Measurements from ENCODE around the gene EPAS1. TPM values are rescaled to one million over a fixed set of nuclear protein-coding genes. Genes with fewer than 3 reads are reported as not detected.

Gene EPAS1
- total and polyA plus RNA-seq, 2 of the 13 experiments (the other 11 are each of a cell fraction or from before 2014, with no cell fraction given), result 47.1 to 182 TPM

DNA sequence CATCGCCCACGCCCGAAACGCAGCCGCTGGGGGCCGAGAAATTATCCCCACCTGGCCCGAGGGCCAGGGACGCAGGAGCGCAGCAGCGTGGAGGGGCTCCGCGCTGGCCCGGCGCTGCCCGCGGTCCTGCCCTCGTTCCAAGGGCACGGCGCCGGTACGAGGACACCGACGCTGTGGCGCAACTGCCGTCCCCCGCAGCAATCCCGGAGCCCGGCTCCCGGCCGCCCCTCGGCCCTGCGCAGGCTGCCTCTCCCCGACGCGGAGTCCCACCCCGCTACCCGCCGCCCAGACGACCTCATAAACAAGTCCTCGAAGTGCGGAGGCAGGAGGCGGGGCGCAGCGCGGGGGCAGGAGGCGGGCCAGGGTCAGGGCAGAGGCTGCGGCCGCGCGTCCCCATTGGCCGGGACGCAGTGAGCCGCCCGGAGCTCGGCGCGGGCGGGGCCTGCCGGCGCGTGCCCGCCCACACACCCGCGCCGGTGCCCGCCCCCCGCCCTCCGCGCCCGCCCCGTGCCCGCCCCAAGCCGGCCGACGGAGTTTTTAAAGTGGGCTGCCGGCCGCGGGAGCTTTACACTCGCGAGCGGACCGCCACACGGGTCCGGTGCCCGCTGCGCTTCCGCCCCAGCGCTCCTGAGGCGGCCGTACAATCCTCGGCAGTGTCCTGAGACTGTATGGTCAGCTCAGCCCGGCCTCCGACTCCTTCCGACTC is at the start of gene EPAS1 (continued):
- TF ChIP-seq SOX6 (IDR thresholded peaks at IDR 0.05), result no peak
- TF ChIP-seq SOX6 (CRISPR knock-in tag; IDR thresholded peaks at IDR 0.05), result peak; percentile 28
- TF ChIP-seq, protein P1, sequence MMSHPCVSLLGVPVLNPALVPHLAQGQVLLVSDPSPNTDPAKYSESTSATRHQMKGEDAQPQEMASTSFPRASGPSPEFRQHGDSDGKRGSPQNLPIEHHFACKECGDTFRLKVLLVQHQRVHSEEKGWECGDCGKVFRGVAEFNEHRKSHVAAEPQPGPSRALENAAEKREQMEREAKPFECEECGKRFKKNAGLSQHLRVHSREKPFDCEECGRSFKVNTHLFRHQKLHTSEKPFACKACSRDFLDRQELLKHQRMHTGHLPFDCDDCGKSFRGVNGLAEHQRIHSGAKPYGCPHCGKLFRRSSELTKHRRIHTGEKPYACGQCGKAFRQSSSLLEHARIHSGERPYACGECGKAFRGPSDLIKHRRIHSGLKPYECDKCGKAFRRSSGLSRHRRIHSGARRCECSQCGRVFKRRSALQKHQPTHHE (CRISPR knock-in tag; IDR thresholded peaks at IDR 0.05; ENCODE audit: borderline replicate concordance), result no peak; the same call in 1 of the 2 replicates
- TF ChIP-seq EZH2 (conservative IDR thresholded peaks at IDR 0.05; ENCODE audit: low read depth, low read length), result no peak; the same call in 1 of the 2 replicates
- peak; percentile 86 for TF ChIP-seq HOXA3 (CRISPR knock-in tag; IDR thresholded peaks at IDR 0.05)
- no peak for TF ChIP-seq PLRG1 (conservative IDR thresholded peaks at IDR 0.05)
- TF ChIP-seq ZNF605 (CRISPR knock-in tag; IDR thresholded peaks at IDR 0.05), result no peak
- 0 out of 2 replicates have a peak, but pooled peaks have one; percentile 19 for TF ChIP-seq TOPORS (CRISPR knock-in tag; IDR thresholded peaks at IDR 0.05)
- 0 out of 2 replicates have a peak, but pooled peaks have one; percentile 24 for TF ChIP-seq MEF2D (CRISPR knock-in tag; IDR thresholded peaks at IDR 0.05)
- TF ChIP-seq, protein P2, sequence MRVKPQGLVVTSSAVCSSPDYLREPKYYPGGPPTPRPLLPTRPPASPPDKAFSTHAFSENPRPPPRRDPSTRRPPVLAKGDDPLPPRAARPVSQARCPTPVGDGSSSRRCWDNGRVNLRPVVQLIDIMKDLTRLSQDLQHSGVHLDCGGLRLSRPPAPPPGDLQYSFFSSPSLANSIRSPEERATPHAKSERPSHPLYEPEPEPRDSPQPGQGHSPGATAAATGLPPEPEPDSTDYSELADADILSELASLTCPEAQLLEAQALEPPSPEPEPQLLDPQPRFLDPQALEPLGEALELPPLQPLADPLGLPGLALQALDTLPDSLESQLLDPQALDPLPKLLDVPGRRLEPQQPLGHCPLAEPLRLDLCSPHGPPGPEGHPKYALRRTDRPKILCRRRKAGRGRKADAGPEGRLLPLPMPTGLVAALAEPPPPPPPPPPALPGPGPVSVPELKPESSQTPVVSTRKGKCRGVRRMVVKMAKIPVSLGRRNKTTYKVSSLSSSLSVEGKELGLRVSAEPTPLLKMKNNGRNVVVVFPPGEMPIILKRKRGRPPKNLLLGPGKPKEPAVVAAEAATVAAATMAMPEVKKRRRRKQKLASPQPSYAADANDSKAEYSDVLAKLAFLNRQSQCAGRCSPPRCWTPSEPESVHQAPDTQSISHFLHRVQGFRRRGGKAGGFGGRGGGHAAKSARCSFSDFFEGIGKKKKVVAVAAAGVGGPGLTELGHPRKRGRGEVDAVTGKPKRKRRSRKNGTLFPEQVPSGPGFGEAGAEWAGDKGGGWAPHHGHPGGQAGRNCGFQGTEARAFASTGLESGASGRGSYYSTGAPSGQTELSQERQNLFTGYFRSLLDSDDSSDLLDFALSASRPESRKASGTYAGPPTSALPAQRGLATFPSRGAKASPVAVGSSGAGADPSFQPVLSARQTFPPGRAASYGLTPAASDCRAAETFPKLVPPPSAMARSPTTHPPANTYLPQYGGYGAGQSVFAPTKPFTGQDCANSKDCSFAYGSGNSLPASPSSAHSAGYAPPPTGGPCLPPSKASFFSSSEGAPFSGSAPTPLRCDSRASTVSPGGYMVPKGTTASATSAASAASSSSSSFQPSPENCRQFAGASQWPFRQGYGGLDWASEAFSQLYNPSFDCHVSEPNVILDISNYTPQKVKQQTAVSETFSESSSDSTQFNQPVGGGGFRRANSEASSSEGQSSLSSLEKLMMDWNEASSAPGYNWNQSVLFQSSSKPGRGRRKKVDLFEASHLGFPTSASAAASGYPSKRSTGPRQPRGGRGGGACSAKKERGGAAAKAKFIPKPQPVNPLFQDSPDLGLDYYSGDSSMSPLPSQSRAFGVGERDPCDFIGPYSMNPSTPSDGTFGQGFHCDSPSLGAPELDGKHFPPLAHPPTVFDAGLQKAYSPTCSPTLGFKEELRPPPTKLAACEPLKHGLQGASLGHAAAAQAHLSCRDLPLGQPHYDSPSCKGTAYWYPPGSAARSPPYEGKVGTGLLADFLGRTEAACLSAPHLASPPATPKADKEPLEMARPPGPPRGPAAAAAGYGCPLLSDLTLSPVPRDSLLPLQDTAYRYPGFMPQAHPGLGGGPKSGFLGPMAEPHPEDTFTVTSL (CRISPR knock-in tag; IDR thresholded peaks at IDR 0.05; ENCODE audit: borderline replicate concordance), result no peak
- no peak for TF ChIP-seq IKZF1 (IDR thresholded peaks at IDR 0.05)
- TF ChIP-seq MTA1 (CRISPR knock-in tag; IDR thresholded peaks at IDR 0.05; ENCODE audit: borderline replicate concordance), result no peak
- TF ChIP-seq, protein P3, sequence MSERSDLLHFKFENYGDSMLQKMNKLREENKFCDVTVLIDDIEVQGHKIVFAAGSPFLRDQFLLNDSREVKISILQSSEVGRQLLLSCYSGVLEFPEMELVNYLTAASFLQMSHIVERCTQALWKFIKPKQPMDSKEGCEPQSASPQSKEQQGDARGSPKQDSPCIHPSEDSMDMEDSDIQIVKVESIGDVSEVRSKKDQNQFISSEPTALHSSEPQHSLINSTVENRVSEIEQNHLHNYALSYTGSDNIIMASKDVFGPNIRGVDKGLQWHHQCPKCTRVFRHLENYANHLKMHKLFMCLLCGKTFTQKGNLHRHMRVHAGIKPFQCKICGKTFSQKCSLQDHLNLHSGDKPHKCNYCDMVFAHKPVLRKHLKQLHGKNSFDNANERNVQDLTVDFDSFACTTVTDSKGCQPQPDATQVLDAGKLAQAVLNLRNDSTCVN (CRISPR knock-in tag; IDR thresholded peaks at IDR 0.05; ENCODE audit: borderline replicate concordance), result peak; percentile 43; the same call in 1 of the 2 replicates
- TF ChIP-seq SKI (IDR thresholded peaks at IDR 0.05; ENCODE audit: partially characterized antibody), result peak; percentile 84
- TF ChIP-seq, protein P4, sequence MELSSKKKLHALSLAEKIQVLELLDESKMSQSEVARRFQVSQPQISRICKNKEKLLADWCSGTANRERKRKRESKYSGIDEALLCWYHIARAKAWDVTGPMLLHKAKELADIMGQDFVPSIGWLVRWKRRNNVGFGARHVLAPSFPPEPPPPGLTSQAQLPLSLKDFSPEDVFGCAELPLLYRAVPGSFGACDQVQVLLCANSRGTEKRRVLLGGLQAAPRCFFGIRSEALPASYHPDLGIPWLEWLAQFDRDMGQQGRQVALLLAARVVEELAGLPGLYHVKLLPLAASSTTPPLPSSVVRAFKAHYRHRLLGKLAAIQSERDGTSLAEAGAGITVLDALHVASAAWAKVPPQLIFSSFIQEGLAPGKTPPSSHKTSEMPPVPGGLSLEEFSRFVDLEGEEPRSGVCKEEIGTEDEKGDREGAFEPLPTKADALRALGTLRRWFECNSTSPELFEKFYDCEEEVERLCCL (CRISPR knock-in tag; IDR thresholded peaks at IDR 0.05; ENCODE audit: borderline replicate concordance), result no peak; the same call in 1 of the 2 replicates
- TF ChIP-seq MAZ (IDR thresholded peaks at IDR 0.05; ENCODE audit: borderline replicate concordance, low read depth, low read length), result peak; percentile 59; the same call in 1 of the 2 replicates
- TF ChIP-seq MAZ (CRISPR knock-in tag; IDR thresholded peaks at IDR 0.05; ENCODE audit: low read depth), result peak; percentile 78
- TF ChIP-seq, protein P5, sequence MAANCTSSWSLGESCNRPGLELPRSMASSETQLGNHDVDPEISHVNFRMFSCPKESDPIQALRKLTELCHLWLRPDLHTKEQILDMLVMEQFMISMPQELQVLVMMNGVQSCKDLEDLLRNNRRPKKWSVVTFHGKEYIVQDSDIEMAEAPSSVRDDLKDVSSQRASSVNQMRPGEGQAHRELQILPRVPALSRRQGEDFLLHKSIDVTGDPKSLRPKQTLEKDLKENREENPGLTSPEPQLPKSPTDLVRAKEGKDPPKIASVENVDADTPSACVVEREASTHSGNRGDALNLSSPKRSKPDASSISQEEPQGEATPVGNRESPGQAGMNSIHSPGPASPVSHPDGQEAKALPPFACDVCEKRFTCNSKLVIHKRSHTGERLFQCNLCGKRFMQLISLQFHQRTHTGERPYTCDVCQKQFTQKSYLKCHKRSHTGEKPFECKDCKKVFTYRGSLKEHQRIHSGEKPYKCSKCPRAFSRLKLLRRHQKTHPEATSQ (CRISPR knock-in tag; IDR thresholded peaks at IDR 0.05; ENCODE audit: borderline replicate concordance), result no peak
- no peak for TF ChIP-seq KDM4B (CRISPR knock-in tag; IDR thresholded peaks at IDR 0.05)
